BJ (cell line): ENCODE measurements around the gene PSEN1. TPM values are rescaled to one million over a fixed set of nuclear protein-coding genes. Genes with fewer than 3 reads are reported as not detected.

Experiments
- CTCF ChIA-PET: fragments of 350-600 bp; formaldehyde crosslinking; extraction: SDS; loops from one replicate; lab custom pipeline; 2021; ENCODE audit warnings: antibody characterized with exemption, inconsistent platforms; lab: Yijun Ruan, JAX
- POLR2A ChIA-PET: fragments of 300-600 bp; sonication (Branson Sonifier 250); formaldehyde crosslinking; extraction: SDS; loops from one replicate; lab custom pipeline; 2021; ENCODE audit warnings: antibody characterized with exemption; lab: Charles Lee
- DNase-seq: peaks from one replicate; pipeline ENCODE4 v3.0.0-alpha.2; 2011; ENCODE audit warnings: low read depth
- H3K27me3 ChIP-seq: 2 replicates; pipeline ENCODE4 v1.6.0; 2011; ENCODE audit warnings: low read length; ENCODE audit not compliant: control insufficient read depth, insufficient read depth
- H3K36me3 ChIP-seq: 2 replicates; pipeline ENCODE4 v1.5.1; 2011; ENCODE audit warnings: low read length; ENCODE audit not compliant: control insufficient read depth, insufficient read depth
- H3K4me3 ChIP-seq: 2 replicates; pipeline ENCODE4 v1.5.1; 2011; ENCODE audit warnings: low read depth, mild to moderate bottlenecking, control low read depth, low read length
- CTCF ChIP-seq: IDR thresholded peaks from 2 replicates; pipeline ENCODE4 v1.5.1; 2011; ENCODE audit warnings: low read depth, mild to moderate bottlenecking, control low read depth, inconsistent platforms, low read length, moderate library complexity; ENCODE audit not compliant: insufficient read depth
- polyA plus RNA-seq: library from polyadenylated mRNA; depleted of rRNA; stranded (reverse); fragments of >200 nt; gene quantifications from 2 replicates; pipeline ENCODE4 v1.2.3, GENCODE V29; 2011

Gene PSEN1
- polyA plus RNA-seq, 1 experiment, result 15.8 TPM

GRCh38 chr14:73252491-73253322 is 116.4 kb downstream of the PSEN1 start:
- ChIA-PET POLR2A (no interaction called here), CTCF (interaction anchor here (0.8 to 0.9 kb wide), 2 partner anchors 10 to 13 kb away, joined by 3 read pairs; no protein-coding TSS in a partner anchor)
- Histone ChIP-seq H3K4me3 (no peak overlapping the region), H3K27me3 (no peaks in the 10 kb centered on the region), H3K36me3 (no peaks in the 10 kb centered on the region)
- TF ChIP-seq CTCF, result no peak
- DNase-seq, result no peak

GRCh38 chr14:73253323-73253610 is 117.0 kb downstream of the PSEN1 start:
- no peaks in the 10 kb centered on the region for H3K36me3 ChIP-seq
- H3K27me3 ChIP-seq, result no peaks in the 10 kb centered on the region
- TF ChIP-seq CTCF, result no peak
- no peak for DNase-seq
- no peak overlapping the region for H3K4me3 ChIP-seq
- CTCF ChIA-PET, result interaction anchor here (0.9 kb wide), 1 partner anchor 11 kb away, joined by 3 read pairs; no protein-coding TSS in a partner anchor
- POLR2A ChIA-PET, result no interaction called here

- Histone ChIP-seq H3K4me3 (no peak overlapping the region), H3K27me3 (no peaks in the 10 kb centered on the region), H3K36me3 (no peaks in the 10 kb centered on the region)
- no peak for DNase-seq
- POLR2A ChIA-PET, result no interaction called here
- CTCF ChIA-PET, result no interaction called here
- no peak for TF ChIP-seq CTCF
Measured at GRCh38 chr14:73253721-73254120, 117.4 kb downstream of the PSEN1 start.

- no peak for DNase-seq
- ChIA-PET CTCF (no interaction called here), POLR2A (no interaction called here)
- Histone ChIP-seq H3K27me3 (no peaks in the 10 kb centered on the region), H3K4me3 (no peak overlapping the region), H3K36me3 (no peaks in the 10 kb centered on the region)
- TF ChIP-seq CTCF, result no peak
Measured at GRCh38 chr14:73254247-73255004, 118.1 kb downstream of the PSEN1 start.

GRCh38 chr14:73255005-73255400 is 118.7 kb downstream of the PSEN1 start:
- Histone ChIP-seq H3K36me3 (no peaks in the 10 kb centered on the region), H3K4me3 (no peak overlapping the region), H3K27me3 (no peaks in the 10 kb centered on the region)
- ChIA-PET CTCF (no interaction called here), POLR2A (no interaction called here)
- no peak for DNase-seq
- TF ChIP-seq CTCF, result no peak
